GM12878 (cell line): ENCODE data around the gene PLEKHD1.
"Not testable (repeated sequence)": the region's sequence is repeated elsewhere in the genome, so short reads cannot be mapped to it uniquely, and the experiment has no call there.

Experiments
- CREB1 ChIP-seq: IDR thresholded peaks from 2 replicates; pipeline ENCODE4 v1.6.1; 2012; ENCODE audit warnings: low read depth, mild to moderate bottlenecking, inconsistent platforms
- CREM ChIP-seq: IDR thresholded peaks from 2 replicates; pipeline ENCODE4 v1.6.1; 2014; ENCODE audit warnings: antibody characterized with exemption, low read depth
- NFYB ChIP-seq: IDR thresholded peaks from 2 replicates; pipeline ENCODE4 v1.6.1; 2011; ENCODE audit warnings: low read depth, mild to moderate bottlenecking, low read length, improper control_type of control experiment, moderate library complexity; ENCODE audit not compliant: insufficient read depth
- SP1 ChIP-seq: IDR thresholded peaks from one replicate; pipeline ENCODE4 v1.6.1; 2011; ENCODE audit warnings: low read depth, low read length
- ZNF24 ChIP-seq: fragments of 450-650 bp; IDR thresholded peaks from 2 replicates; pipeline ENCODE4 v1.6.1; 2017; ENCODE audit warnings: antibody characterized with exemption, mild to moderate bottlenecking
- TF ChIP-seq, protein P1 (sequence below), 3 experiments: IDR thresholded peaks in 2 of 3; conservative IDR thresholded peaks in 1 of 3; 2 replicates each; pipeline ENCODE4 v1.5.1; 2011; ENCODE audit warnings: low read depth in 3 of 3, low read length in 3 of 3, mild to moderate bottlenecking in 3 of 3, control low read depth in 2 of 3, moderate library complexity in 2 of 3, inconsistent platforms in 1 of 3, mixed read lengths in 1 of 3; ENCODE audit not compliant: control insufficient read depth in 2 of 3, insufficient read depth in 1 of 3; ENCODE audit errors: extremely low read depth in 1 of 3

DNA sequence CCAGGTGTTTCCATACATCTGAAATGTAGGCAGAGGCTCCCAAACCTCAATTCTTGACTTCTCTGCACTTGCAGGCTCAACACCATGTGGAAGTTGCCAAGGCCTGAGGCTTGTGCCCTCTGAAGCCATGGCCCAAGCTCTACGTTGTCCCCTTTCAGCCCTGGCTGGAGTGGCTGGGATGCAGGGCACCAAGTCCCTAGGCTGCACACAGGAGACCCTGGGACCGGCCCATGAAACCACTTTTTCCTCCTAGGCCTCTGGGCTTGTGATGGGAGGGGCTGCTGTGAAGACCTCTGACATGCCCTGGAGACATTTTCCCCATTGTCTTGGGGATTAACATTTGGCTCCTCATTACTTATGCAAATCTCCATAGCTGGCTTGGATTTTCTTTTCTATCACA is 6.5 kb upstream of the PLEKHD1 start:
- not testable (repeated sequence) for TF ChIP-seq SP1, ZNF24, NFYB, CREB1, CREM
- TF ChIP-seq, protein P1, sequence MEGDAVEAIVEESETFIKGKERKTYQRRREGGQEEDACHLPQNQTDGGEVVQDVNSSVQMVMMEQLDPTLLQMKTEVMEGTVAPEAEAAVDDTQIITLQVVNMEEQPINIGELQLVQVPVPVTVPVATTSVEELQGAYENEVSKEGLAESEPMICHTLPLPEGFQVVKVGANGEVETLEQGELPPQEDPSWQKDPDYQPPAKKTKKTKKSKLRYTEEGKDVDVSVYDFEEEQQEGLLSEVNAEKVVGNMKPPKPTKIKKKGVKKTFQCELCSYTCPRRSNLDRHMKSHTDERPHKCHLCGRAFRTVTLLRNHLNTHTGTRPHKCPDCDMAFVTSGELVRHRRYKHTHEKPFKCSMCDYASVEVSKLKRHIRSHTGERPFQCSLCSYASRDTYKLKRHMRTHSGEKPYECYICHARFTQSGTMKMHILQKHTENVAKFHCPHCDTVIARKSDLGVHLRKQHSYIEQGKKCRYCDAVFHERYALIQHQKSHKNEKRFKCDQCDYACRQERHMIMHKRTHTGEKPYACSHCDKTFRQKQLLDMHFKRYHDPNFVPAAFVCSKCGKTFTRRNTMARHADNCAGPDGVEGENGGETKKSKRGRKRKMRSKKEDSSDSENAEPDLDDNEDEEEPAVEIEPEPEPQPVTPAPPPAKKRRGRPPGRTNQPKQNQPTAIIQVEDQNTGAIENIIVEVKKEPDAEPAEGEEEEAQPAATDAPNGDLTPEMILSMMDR (IDR thresholded peaks at IDR 0.05 in 2 of 3, conservative IDR thresholded peaks at IDR 0.05 in 1 of 3; ENCODE audit: control insufficient read depth in 2 of 3, extremely low read depth in 1 of 3, insufficient read depth in 1 of 3, low read depth in 3 of 3, low read length in 3 of 3): not testable (repeated sequence)
